HepG2 (cell line): Measurements from ENCODE around the gene LOXL3. TPM values are rescaled to one million over a fixed set of nuclear protein-coding genes. Genes with fewer than 3 reads are reported as not detected.

Experiments
- ATAC-seq: fragments of 200-7000 bp; cut with Tn5 transposase; 3 replicates; pipeline ENCODE4 v1.9.1; 2020; ENCODE audit warnings: mild to moderate bottlenecking, moderate library complexity
- BruUV-seq: library from RNA; stranded (reverse); fragments of 400-500 nt; replicated peaks from 2 replicates; lab custom pipeline; 2021; lab: Mats Ljungman, UMichigan
- CTCF ChIA-PET: fragments of 300-600 bp; formaldehyde crosslinking; extraction: SDS; loops from one replicate; lab custom pipeline; 2021; ENCODE audit warnings: low total read pairs, inconsistent platforms, low intra/inter-chr PET ratio; lab: Yijun Ruan, JAX
- POLR2A ChIA-PET: fragments of 350-600 bp; sonication (Branson Sonifier 250); formaldehyde crosslinking; loops from one replicate; lab custom pipeline; 2020; ENCODE audit warnings: antibody characterized with exemption, inconsistent platforms; lab: Yijun Ruan, JAX
- DNase-seq: peaks from one replicate; pipeline ENCODE4 v3.0.0-alpha.2; 2015; ENCODE audit warnings: low spot score
- FAIRE-seq: peaks from 3 replicates; lab custom pipeline; 2011; peaks lifted over from hg19 to GRCh38; lab: Jason Lieb, UNC
- H2AFZ ChIP-seq: one replicate; pipeline ENCODE4 v1.6.1; 2011; ENCODE audit warnings: low read length, inconsistent platforms
- H3K27ac ChIP-seq: fragments of 300-600 bp; 3 replicates; pipeline ENCODE4 v1.8.0; 2011; ENCODE audit warnings: mixed run types, mild to moderate bottlenecking, mixed read lengths, low read length, inconsistent platforms; ENCODE audit not compliant: insufficient read depth; ENCODE audit errors: extremely low read length
- H3K27me3 ChIP-seq, 2 experiments: fragments of 200-600 bp in 1 of 2; 2 replicates in 1 of 2; 3 replicates in 1 of 2; pipeline versions ENCODE4 v1.6.0 to v1.8.0; 2011; ENCODE audit warnings: low read length in 2 of 2, mild to moderate bottlenecking in 2 of 2, moderate library complexity in 2 of 2, inconsistent platforms in 1 of 2; ENCODE audit not compliant: insufficient read depth in 2 of 2, control insufficient read depth in 1 of 2
- H3K36me3 ChIP-seq, 2 experiments: fragments of 200-600 bp in 1 of 2; replicated peaks in 1 of 2; 2 replicates in 1 of 2; 3 replicates in 1 of 2; pipeline versions ENCODE4 v1.5.1 to v1.8.0; 2011; ENCODE audit warnings: low read length in 2 of 2, inconsistent platforms in 1 of 2; ENCODE audit not compliant: insufficient read depth in 2 of 2, control insufficient read depth in 1 of 2
- H3K4me1 ChIP-seq: 2 replicates; pipeline ENCODE4 v1.5.1; 2012; ENCODE audit warnings: low read length, inconsistent platforms; ENCODE audit not compliant: insufficient read depth
- H3K4me2 ChIP-seq: 2 replicates; pipeline ENCODE4 v1.6.0; 2011; ENCODE audit warnings: low read depth, low read length, inconsistent platforms
- H3K4me3 ChIP-seq, 3 experiments: fragments of 200-600 bp in 1 of 3; sonication (generic), shearing (Covaris generic) in 1 of 3; replicated peaks in 1 of 3; 2 replicates each; pipeline ENCODE4 v1.5.1; 2011 to 2016; ENCODE audit warnings: low read length in 3 of 3, inconsistent platforms in 2 of 3, low read depth in 2 of 3, mild to moderate bottlenecking in 2 of 3, control low read depth in 1 of 3, mixed read lengths in 1 of 3; ENCODE audit not compliant: insufficient read depth in 1 of 3
- H3K79me2 ChIP-seq: one replicate; pipeline ENCODE4 v1.6.1; 2011; ENCODE audit warnings: low read length, inconsistent platforms; ENCODE audit not compliant: insufficient read depth
- H3K9ac ChIP-seq: 2 replicates; pipeline ENCODE4 v1.6.0; 2011; ENCODE audit warnings: mild to moderate bottlenecking, low read depth, low read length, inconsistent platforms; ENCODE audit not compliant: insufficient read depth
- H3K9me3 ChIP-seq: 2 replicates; pipeline ENCODE4 v1.5.1; 2012; ENCODE audit warnings: mild to moderate bottlenecking, low read length
- H4K20me1 ChIP-seq: 2 replicates; pipeline ENCODE4 v1.6.0; 2011; ENCODE audit warnings: inconsistent platforms, mild to moderate bottlenecking, low read length, moderate library complexity; ENCODE audit not compliant: insufficient read depth
- FOXO1 ChIP-seq: sonication (generic); formaldehyde crosslinking; IDR thresholded peaks from 2 replicates; pipeline ENCODE4 v1.4.0; 2020; ENCODE audit warnings: missing genetic modification reagents
- MED13 ChIP-seq: sonication (generic); formaldehyde crosslinking; IDR thresholded peaks from 2 replicates; pipeline ENCODE4 v1.5.0; 2020; ENCODE audit warnings: missing genetic modification reagents
- POGZ ChIP-seq: sonication (generic); formaldehyde crosslinking; IDR thresholded peaks from 2 replicates; pipeline ENCODE4 v1.4.0; 2020; ENCODE audit warnings: mild to moderate bottlenecking, missing genetic modification reagents
- SALL2 ChIP-seq: sonication (generic); formaldehyde crosslinking; IDR thresholded peaks from 2 replicates; pipeline ENCODE4 v1.8.1; 2023; ENCODE audit warnings: mild to moderate bottlenecking, missing genetic modification reagents, inconsistent platforms
- STAG1 ChIP-seq: sonication (generic); formaldehyde crosslinking; IDR thresholded peaks from 2 replicates; pipeline ENCODE4 v1.4.0; 2020; ENCODE audit warnings: missing genetic modification reagents
- WIZ ChIP-seq: sonication (generic); formaldehyde crosslinking; IDR thresholded peaks from 2 replicates; pipeline ENCODE4 v1.5.1; 2020; ENCODE audit warnings: mild to moderate bottlenecking, missing genetic modification reagents
- ZNF296 ChIP-seq: sonication (generic); formaldehyde crosslinking; conservative IDR thresholded peaks from 2 replicates; pipeline ENCODE4 v1.5.0; 2020; ENCODE audit warnings: mild to moderate bottlenecking, missing genetic modification reagents
- ZNF3 ChIP-seq: IDR thresholded peaks from 2 replicates; pipeline ENCODE4 v1.7.0; 2017; ENCODE audit warnings: inconsistent platforms
- ZNF468 ChIP-seq: sonication (generic); formaldehyde crosslinking; IDR thresholded peaks from 2 replicates; pipeline ENCODE4 v1.8.0; 2022; ENCODE audit warnings: mild to moderate bottlenecking, moderate library complexity, missing genetic modification reagents
- ZNF558 ChIP-seq: sonication (generic); formaldehyde crosslinking; IDR thresholded peaks from 2 replicates; pipeline ENCODE4 v1.9.0; 2022; ENCODE audit warnings: mild to moderate bottlenecking, missing genetic modification reagents, borderline replicate concordance
- ZNF577 ChIP-seq: sonication (generic); formaldehyde crosslinking; IDR thresholded peaks from 2 replicates; pipeline ENCODE4 v1.4.0; 2020; ENCODE audit warnings: mild to moderate bottlenecking, low read depth, missing genetic modification reagents, borderline replicate concordance
- ZNF609 ChIP-seq: sonication (generic); formaldehyde crosslinking; IDR thresholded peaks from 2 replicates; pipeline ENCODE4 v1.4.0; 2020; ENCODE audit warnings: mild to moderate bottlenecking, missing genetic modification reagents, borderline replicate concordance
- ZNF614 ChIP-seq: IDR thresholded peaks from 2 replicates; pipeline ENCODE4 v1.6.1; 2018; ENCODE audit warnings: missing biosample characterization, missing genetic modification reagents, inconsistent platforms, borderline replicate concordance
- ZNF737 ChIP-seq: sonication (generic); formaldehyde crosslinking; IDR thresholded peaks from 2 replicates; pipeline ENCODE4 v1.5.0; 2020; ENCODE audit warnings: missing genetic modification reagents, mild to moderate bottlenecking, borderline replicate concordance
- WGBS: methylation state at CpG from one replicate; pipeline ENCODE4 v1.1.6; 2017; ENCODE audit warnings: low lambda C conversion rate; 5-methylcytosine and 5-hydroxymethylcytosine counted together
- in situ Hi-C: cut with HindIII; loops from 2 replicates; pipeline ENCODE4 v1.10.0; 2017; ENCODE audit warnings: low pct_unique_long_range_greater_than_20kb; ENCODE audit not compliant: extremely low pct_ligation_motif_present
- intact Hi-C: fragments of 100-400 bp; cut with micrococcal nuclease; formaldehyde crosslinking; loops from one replicate; pipeline ENCODE4 v1.10.0; 2022; ENCODE audit not compliant: unreplicated experiment
- polyA plus RNA-seq, 8 experiments: library from polyadenylated mRNA; depleted of rRNA in 3 of 8; stranded (reverse) in 7 of 8; unstranded in 1 of 8; fragments of >200 nt; fragmentation: Illumina TruSeq in 4 of 8; extraction: Trizol in 4 of 8; gene quantifications; 2 replicates each; pipeline versions ENCODE4 v1.2.1 to v1.2.3, GENCODE V29; 2011 to 2016; ENCODE audit warnings: low read depth in 4 of 8, missing spikeins in 1 of 8, mixed read lengths in 1 of 8; ENCODE audit not compliant: insufficient read depth in 1 of 8
- total RNA-seq, 5 experiments: library from RNA; depleted of rRNA; stranded (reverse); fragments of >200 nt; fragmentation: Illumina TruSeq; extraction: Trizol; gene quantifications; 2 replicates each; pipeline ENCODE4 v1.2.3, GENCODE V29; 2016; ENCODE audit warnings: low read depth in 1 of 5
- TF ChIP-seq, protein P1 (sequence below): IDR thresholded peaks from 2 replicates; pipeline ENCODE4 v1.6.1; 2016; ENCODE audit warnings: mild to moderate bottlenecking
- TF ChIP-seq, protein P2 (sequence below): sonication (generic); formaldehyde crosslinking; conservative IDR thresholded peaks from 2 replicates; pipeline ENCODE4 v1.4.0; 2020; ENCODE audit warnings: missing genetic modification reagents

The LOXL3 gene
- total and polyA plus RNA-seq, 2 of the 13 experiments (the other 11 are each of a cell fraction or from before 2014, with no cell fraction given): 0.55 to 6.5 TPM

GRCh38 chr2:74558284-74559230 lies 4.8 kb upstream of the LOXL3 start:
- no TSS peak for BruUV-seq
- 10% methylated on average over 7 of the region's 7 CpGs for WGBS
- Histone ChIP-seq H3K9ac (no peak overlapping the region), H3K9me3 (no peaks in the 10 kb centered on the region), H3K36me3 (no peaks in the 10 kb centered on the region), H3K4me2 (no peak overlapping the region; the same call in 1 of the 2 replicates), H2AFZ (no peak overlapping the region), H3K27me3 (peaks cover 6 to 49% of the 10 kb centered on the region in 2 experiments; a peak in 4 of 5 replicates), H4K20me1 (no peaks in the 10 kb centered on the region), H3K4me1 (peaks cover 32% of the 10 kb centered on the region), H3K79me2 (no peaks in the 10 kb centered on the region), H3K4me3 (no peak overlapping the region), H3K27ac (no peak overlapping the region)
- ChIA-PET POLR2A (interaction anchor here (1.8 kb wide), 1 partner anchor 32 kb away, joined by 6 read pairs; the partner anchor contains the start of gene DQX1), CTCF (no interaction called here)
- FAIRE-seq (peak; percentile 48), ATAC-seq (no peak), DNase-seq (no peak)
- in situ Hi-C loops: no loop called here
- intact Hi-C loops: no loop called here
- TF ChIP-seq ZNF296 (CRISPR knock-in tag): no peak
- no peak for TF ChIP-seq ZNF3 (CRISPR knock-in tag)
- no peak for TF ChIP-seq WIZ (CRISPR knock-in tag)
- TF ChIP-seq ZNF577: no peak
- TF ChIP-seq SALL2: no peak
- no peak for TF ChIP-seq ZNF558 (CRISPR knock-in tag)
- TF ChIP-seq ZNF614 (CRISPR knock-in tag): no peak
- TF ChIP-seq MED13 (CRISPR knock-in tag): no peak
- TF ChIP-seq FOXO1: no peak
- TF ChIP-seq, protein P1, sequence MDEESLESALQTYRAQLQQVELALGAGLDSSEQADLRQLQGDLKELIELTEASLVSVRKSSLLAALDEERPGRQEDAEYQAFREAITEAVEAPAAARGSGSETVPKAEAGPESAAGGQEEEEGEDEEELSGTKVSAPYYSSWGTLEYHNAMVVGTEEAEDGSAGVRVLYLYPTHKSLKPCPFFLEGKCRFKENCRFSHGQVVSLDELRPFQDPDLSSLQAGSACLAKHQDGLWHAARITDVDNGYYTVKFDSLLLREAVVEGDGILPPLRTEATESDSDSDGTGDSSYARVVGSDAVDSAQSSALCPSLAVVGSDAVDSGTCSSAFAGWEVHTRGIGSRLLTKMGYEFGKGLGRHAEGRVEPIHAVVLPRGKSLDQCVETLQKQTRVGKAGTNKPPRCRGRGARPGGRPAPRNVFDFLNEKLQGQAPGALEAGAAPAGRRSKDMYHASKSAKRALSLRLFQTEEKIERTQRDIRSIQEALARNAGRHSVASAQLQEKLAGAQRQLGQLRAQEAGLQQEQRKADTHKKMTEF (CRISPR knock-in tag): no peak
- TF ChIP-seq ZNF468: no peak
- TF ChIP-seq, protein P2, sequence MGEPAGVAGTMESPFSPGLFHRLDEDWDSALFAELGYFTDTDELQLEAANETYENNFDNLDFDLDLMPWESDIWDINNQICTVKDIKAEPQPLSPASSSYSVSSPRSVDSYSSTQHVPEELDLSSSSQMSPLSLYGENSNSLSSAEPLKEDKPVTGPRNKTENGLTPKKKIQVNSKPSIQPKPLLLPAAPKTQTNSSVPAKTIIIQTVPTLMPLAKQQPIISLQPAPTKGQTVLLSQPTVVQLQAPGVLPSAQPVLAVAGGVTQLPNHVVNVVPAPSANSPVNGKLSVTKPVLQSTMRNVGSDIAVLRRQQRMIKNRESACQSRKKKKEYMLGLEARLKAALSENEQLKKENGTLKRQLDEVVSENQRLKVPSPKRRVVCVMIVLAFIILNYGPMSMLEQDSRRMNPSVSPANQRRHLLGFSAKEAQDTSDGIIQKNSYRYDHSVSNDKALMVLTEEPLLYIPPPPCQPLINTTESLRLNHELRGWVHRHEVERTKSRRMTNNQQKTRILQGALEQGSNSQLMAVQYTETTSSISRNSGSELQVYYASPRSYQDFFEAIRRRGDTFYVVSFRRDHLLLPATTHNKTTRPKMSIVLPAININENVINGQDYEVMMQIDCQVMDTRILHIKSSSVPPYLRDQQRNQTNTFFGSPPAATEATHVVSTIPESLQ (CRISPR knock-in tag): no peak
- no peak for TF ChIP-seq ZNF609 (CRISPR knock-in tag)
- no peak for TF ChIP-seq STAG1 (CRISPR knock-in tag)
- no peak for TF ChIP-seq POGZ
- no peak for TF ChIP-seq ZNF737 (CRISPR knock-in tag)
